ENCODE results near the gene PNLDC1.

The PNLDC1 gene

GRCh38 chr6:159865226-159865920 lies 65.3 kb downstream of the PNLDC1 start:
- TF ChIP-seq EZH2phosphoT487 (IDR thresholded peaks at IDR 0.05; ENCODE audit: borderline replicate concordance, low read length) (no peak), CTCF (IDR thresholded peaks at IDR 0.05; ENCODE audit: low read depth, low read length, poor library complexity, severe bottlenecking) (no peak)
- H3F3A ChIP-seq (ENCODE audit: control insufficient read depth, insufficient read depth) = no peaks in the 10 kb centered on the region
- no peak overlapping the region for H3K4me2 ChIP-seq (ENCODE audit: low read length)

GRCh38 chr6:159866286-159867247 lies 66.5 kb downstream of the PNLDC1 start:
- Histone ChIP-seq H3K9me2 (replicated peaks; ENCODE audit: control insufficient read depth, low read length) (no peaks in the 10 kb centered on the region), H3K4me1 (ENCODE audit: control insufficient read depth, low read length) (0 out of 2 replicates have a peak, but pooled peaks cover 4% of the 10 kb centered on the region), H3K27ac (ENCODE audit: low read depth, low read length) (no peak overlapping the region), H3K4me3 (ENCODE audit: low read length) (no peak overlapping the region), H3F3A (ENCODE audit: control insufficient read depth, insufficient read depth) (no peaks in the 10 kb centered on the region), H3K36me3 (ENCODE audit: control insufficient read depth, low read length) (no peaks in the 10 kb centered on the region), H3K4me2 (ENCODE audit: low read length) (no peak overlapping the region), H4K20me1 (ENCODE audit: control insufficient read depth, insufficient read depth, low read depth, low read length) (no peaks in the 10 kb centered on the region), H3K9me3 (ENCODE audit: control insufficient read depth, insufficient read depth, low read length) (no peaks in the 10 kb centered on the region), H3K27me3 (ENCODE audit: control insufficient read depth, low read length) (0 out of 2 replicates have a peak, but pooled peaks cover 3% of the 10 kb centered on the region), H3K79me2 (ENCODE audit: control insufficient read depth, low read length) (no peaks in the 10 kb centered on the region)
- no peak for TF ChIP-seq EZH2phosphoT487 (IDR thresholded peaks at IDR 0.05; ENCODE audit: borderline replicate concordance, low read length)
- TF ChIP-seq CTCF (IDR thresholded peaks at IDR 0.05; ENCODE audit: low read depth, low read length, poor library complexity, severe bottlenecking) = no peak

More at GRCh38 chr6:159865226-159865920, 65.3 kb downstream of the PNLDC1 start:
- no peaks in the 10 kb centered on the region for H3K79me2 ChIP-seq (ENCODE audit: control insufficient read depth, low read length)
- 0 out of 2 replicates have a peak, but pooled peaks cover 3% of the 10 kb centered on the region for H3K27me3 ChIP-seq (ENCODE audit: control insufficient read depth, low read length)
- H4K20me1 ChIP-seq (ENCODE audit: control insufficient read depth, insufficient read depth, low read depth, low read length) = no peaks in the 10 kb centered on the region
- no peaks in the 10 kb centered on the region for H3K36me3 ChIP-seq (ENCODE audit: control insufficient read depth, low read length)
- H3K4me1 ChIP-seq (ENCODE audit: control insufficient read depth, low read length) = 0 out of 2 replicates have a peak, but pooled peaks cover 4% of the 10 kb centered on the region
- no peaks in the 10 kb centered on the region for H3K9me2 ChIP-seq (replicated peaks; ENCODE audit: control insufficient read depth, low read length)
- no peak overlapping the region for H3K4me3 ChIP-seq (ENCODE audit: low read length)
- H3K27ac ChIP-seq (ENCODE audit: low read depth, low read length) = no peak overlapping the region
- H3K9me3 ChIP-seq (ENCODE audit: control insufficient read depth, insufficient read depth, low read length) = no peaks in the 10 kb centered on the region
